ENCODE measurements around the gene SRPK3.

Gene SRPK3

GRCh38 chrX:153824348-153824747 is 43.5 kb downstream of the SRPK3 start:
- Histone ChIP-seq H3K4me3 (no peak overlapping the region), H3K27ac (no peak overlapping the region)
- no peak for TF ChIP-seq CTCF (IDR thresholded peaks at IDR 0.05)
- DNase-seq (ENCODE audit: low spot score), result no peak

- no peak for TF ChIP-seq CTCF (IDR thresholded peaks at IDR 0.05)
- no peak for DNase-seq (ENCODE audit: low spot score)
- Histone ChIP-seq H3K4me3 (no peak overlapping the region), H3K27ac (no peak overlapping the region)
These were observed 44.2 kb downstream of the SRPK3 start for GRCh38 chrX:153825042-153825441.

GRCh38 chrX:153827016-153827415 is 46.2 kb downstream of the SRPK3 start:
- Histone ChIP-seq H3K27ac (no peak overlapping the region), H3K4me3 (no peak overlapping the region)
- DNase-seq (ENCODE audit: low spot score), result no peak
- no peak for TF ChIP-seq CTCF (IDR thresholded peaks at IDR 0.05)

GRCh38 chrX:153827903-153828302 is 47.1 kb downstream of the SRPK3 start:
- no peak for DNase-seq (ENCODE audit: low spot score)
- Histone ChIP-seq H3K27ac (peak overlapping the region in 1 of 2 donors; percentile 86), H3K4me3 (peak overlapping the region; percentile 74)
- no peak for TF ChIP-seq CTCF (IDR thresholded peaks at IDR 0.05)

- H3K4me3 ChIP-seq, result peak overlapping the region; percentile 74
- TF ChIP-seq CTCF (IDR thresholded peaks at IDR 0.05), result no peak
- DNase-seq (ENCODE audit: low spot score), result peak; percentile 72
- peak overlapping the region; percentile 64 to 86 for H3K27ac ChIP-seq
These were observed 47.5 kb downstream of the SRPK3 start for GRCh38 chrX:153828308-153828707.

GRCh38 chrX:153828723-153829548 is 48.1 kb downstream of the SRPK3 start:
- Histone ChIP-seq H3K27ac (peak overlapping the region; percentile 64 to 86), H3K4me3 (peak overlapping the region; percentile 74)
- DNase-seq (ENCODE audit: low spot score), result peak; percentile 74
- TF ChIP-seq CTCF (IDR thresholded peaks at IDR 0.05), result no peak

GRCh38 chrX:153829549-153829798 is 48.6 kb downstream of the SRPK3 start:
- no peak for TF ChIP-seq CTCF (IDR thresholded peaks at IDR 0.05)
- Histone ChIP-seq H3K4me3 (peak overlapping the region; percentile 74), H3K27ac (peak overlapping the region in 1 of 2 donors; percentile 86)
- no peak for DNase-seq (ENCODE audit: low spot score)
